ENCODE data around the gene MAPK4.

MAPK4 gene

GRCh38 chr18:50745945-50746344 lies 186.1 kb downstream of the MAPK4 start:
- POLR2A ChIA-PET = no interaction called here
- no peak for DNase-seq (ENCODE audit: extremely low spot score)
- no peak for TF ChIP-seq PKNOX1 (IDR thresholded peaks at IDR 0.05)
- no peak for TF ChIP-seq LEF1 (IDR thresholded peaks at IDR 0.05; ENCODE audit: borderline replicate concordance)
- TF ChIP-seq ELF4 (IDR thresholded peaks at IDR 0.05) = no peak
- TF ChIP-seq ZNF384 (IDR thresholded peaks at IDR 0.05) = no peak
- no peak for TF ChIP-seq ARNT (IDR thresholded peaks at IDR 0.05)
- TF ChIP-seq NFRKB (IDR thresholded peaks at IDR 0.05) = no peak
- no peak for TF ChIP-seq SP1 (IDR thresholded peaks at IDR 0.05)
- TF ChIP-seq HDGF (IDR thresholded peaks at IDR 0.05; ENCODE audit: borderline replicate concordance) = no peak
- no peak for TF ChIP-seq TARDBP (IDR thresholded peaks at IDR 0.05)
- no peak for TF ChIP-seq FOXM1 (IDR thresholded peaks at IDR 0.05; ENCODE audit: borderline replicate concordance)
- no peak for TF ChIP-seq L3MBTL2 (conservative IDR thresholded peaks at IDR 0.05)
- no peak for TF ChIP-seq SUZ12 (IDR thresholded peaks at IDR 0.05)
- no peak for TF ChIP-seq CTBP1 (IDR thresholded peaks at IDR 0.05; ENCODE audit: borderline replicate concordance)
- no peak for TF ChIP-seq FOXK2 (IDR thresholded peaks at IDR 0.05)
- TF ChIP-seq FOXA1 (IDR thresholded peaks at IDR 0.05) = no peak
- TF ChIP-seq BHLHE40 (IDR thresholded peaks at IDR 0.05; ENCODE audit: borderline replicate concordance) = no peak
- CTCF ChIA-PET = no interaction called here

- POLR2A ChIA-PET = no interaction called here
- no peak for DNase-seq (ENCODE audit: extremely low spot score)
- CTCF ChIA-PET = interaction anchor here (0.6 kb wide), 1 partner anchor 236 kb away, joined by 4 read pairs; no protein-coding TSS in a partner anchor
- TF ChIP-seq FOXA1 (IDR thresholded peaks at IDR 0.05) (no peak), FOXM1 (IDR thresholded peaks at IDR 0.05; ENCODE audit: borderline replicate concordance) (no peak), BHLHE40 (IDR thresholded peaks at IDR 0.05; ENCODE audit: borderline replicate concordance) (no peak), SUZ12 (IDR thresholded peaks at IDR 0.05) (no peak), HDGF (IDR thresholded peaks at IDR 0.05; ENCODE audit: borderline replicate concordance) (no peak), PKNOX1 (IDR thresholded peaks at IDR 0.05) (no peak), ELF4 (IDR thresholded peaks at IDR 0.05) (no peak), LEF1 (IDR thresholded peaks at IDR 0.05; ENCODE audit: borderline replicate concordance) (no peak), TARDBP (IDR thresholded peaks at IDR 0.05) (no peak), SP1 (IDR thresholded peaks at IDR 0.05) (no peak), CTBP1 (IDR thresholded peaks at IDR 0.05; ENCODE audit: borderline replicate concordance) (no peak), ZNF384 (IDR thresholded peaks at IDR 0.05) (no peak), ARNT (IDR thresholded peaks at IDR 0.05) (no peak), NFRKB (IDR thresholded peaks at IDR 0.05) (no peak), FOXK2 (IDR thresholded peaks at IDR 0.05) (no peak), L3MBTL2 (conservative IDR thresholded peaks at IDR 0.05) (no peak)
Measured at GRCh38 chr18:50747849-50748242, 188.0 kb downstream of the MAPK4 start.

GRCh38 chr18:50748243-50749229 lies 188.6 kb downstream of the MAPK4 start:
- peak; percentile 59 for DNase-seq (ENCODE audit: extremely low spot score)
- ChIA-PET CTCF (interaction anchor here (0.6 kb wide), 1 partner anchor 235 kb away, joined by 4 read pairs; no protein-coding TSS in a partner anchor), POLR2A (no interaction called here)
- TF ChIP-seq LEF1 (IDR thresholded peaks at IDR 0.05; ENCODE audit: borderline replicate concordance) (peak; percentile 97), CTBP1 (IDR thresholded peaks at IDR 0.05; ENCODE audit: borderline replicate concordance) (peak; percentile 81; the same call in 1 of the 2 replicates), L3MBTL2 (conservative IDR thresholded peaks at IDR 0.05) (peak; percentile 20; the same call in 1 of the 2 replicates), ELF4 (IDR thresholded peaks at IDR 0.05) (no peak)

- DNase-seq (ENCODE audit: extremely low spot score) = no peak
- ChIA-PET CTCF (no interaction called here), POLR2A (no interaction called here)
- TF ChIP-seq HDGF (IDR thresholded peaks at IDR 0.05; ENCODE audit: borderline replicate concordance) = no peak
- no peak for TF ChIP-seq PKNOX1 (IDR thresholded peaks at IDR 0.05)
- TF ChIP-seq TARDBP (IDR thresholded peaks at IDR 0.05) = no peak
- TF ChIP-seq ARNT (IDR thresholded peaks at IDR 0.05) = no peak
- no peak for TF ChIP-seq CTBP1 (IDR thresholded peaks at IDR 0.05; ENCODE audit: borderline replicate concordance)
- TF ChIP-seq SP1 (IDR thresholded peaks at IDR 0.05) = no peak
- no peak for TF ChIP-seq FOXK2 (IDR thresholded peaks at IDR 0.05)
- no peak for TF ChIP-seq BHLHE40 (IDR thresholded peaks at IDR 0.05; ENCODE audit: borderline replicate concordance)
- TF ChIP-seq FOXA1 (IDR thresholded peaks at IDR 0.05) = no peak
Measured at GRCh38 chr18:50749421-50749820, 189.5 kb downstream of the MAPK4 start.

GRCh38 chr18:50749945-50750344 lies 190.1 kb downstream of the MAPK4 start:
- POLR2A ChIA-PET = no interaction called here
- no peak for DNase-seq (ENCODE audit: extremely low spot score)
- CTCF ChIA-PET = no interaction called here
- TF ChIP-seq ARNT (IDR thresholded peaks at IDR 0.05) (no peak), PKNOX1 (IDR thresholded peaks at IDR 0.05) (no peak), NFRKB (IDR thresholded peaks at IDR 0.05) (no peak), FOXK2 (IDR thresholded peaks at IDR 0.05) (no peak), TARDBP (IDR thresholded peaks at IDR 0.05) (no peak)

Data from HEK293T (cell line).